GM04503 (cell line): ENCODE results near the gene BCS1L.

Experiments
- DNase-seq: peaks from one replicate; pipeline ENCODE4 v3.0.0-alpha.2; 2012; ENCODE audit warnings: low read depth

Gene BCS1L

DNA sequence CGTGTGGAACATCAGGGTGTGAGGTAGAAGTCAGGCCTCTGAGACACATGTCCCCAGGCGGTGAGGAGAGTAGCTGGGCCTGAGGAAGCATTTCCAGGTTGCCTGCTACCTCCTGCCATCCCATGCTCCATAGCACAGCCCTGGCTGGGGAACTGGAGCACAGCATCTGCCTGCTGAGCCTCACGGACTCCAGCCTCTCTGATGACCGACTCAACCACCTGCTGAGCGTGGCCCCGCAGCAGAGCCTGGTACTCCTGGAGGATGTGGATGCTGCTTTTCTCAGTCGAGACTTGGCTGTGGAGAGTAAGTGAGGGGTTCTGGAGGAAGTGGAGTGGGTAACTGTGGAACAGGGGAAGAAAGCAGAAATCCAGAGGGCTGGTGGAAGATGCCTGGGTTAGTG, 2.9 kb downstream of the BCS1L start:
- DNase-seq: no peak

DNA sequence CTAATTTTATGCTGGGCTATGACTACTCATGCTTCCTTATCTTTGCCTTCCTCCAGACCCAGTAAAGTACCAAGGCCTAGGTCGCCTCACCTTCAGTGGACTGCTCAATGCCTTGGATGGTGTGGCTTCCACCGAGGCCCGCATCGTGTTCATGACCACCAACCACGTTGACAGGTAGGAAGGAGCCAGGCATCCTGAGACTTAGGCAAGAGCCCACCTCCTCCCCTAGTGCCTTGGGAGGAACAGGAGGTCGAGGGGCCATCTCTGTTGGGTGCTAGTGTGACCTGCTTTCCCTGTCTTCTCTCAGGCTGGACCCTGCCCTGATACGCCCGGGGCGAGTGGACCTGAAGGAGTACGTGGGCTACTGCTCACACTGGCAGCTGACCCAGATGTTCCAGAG, 3.3 kb downstream of the BCS1L start:
- DNase-seq: no peak

DNA sequence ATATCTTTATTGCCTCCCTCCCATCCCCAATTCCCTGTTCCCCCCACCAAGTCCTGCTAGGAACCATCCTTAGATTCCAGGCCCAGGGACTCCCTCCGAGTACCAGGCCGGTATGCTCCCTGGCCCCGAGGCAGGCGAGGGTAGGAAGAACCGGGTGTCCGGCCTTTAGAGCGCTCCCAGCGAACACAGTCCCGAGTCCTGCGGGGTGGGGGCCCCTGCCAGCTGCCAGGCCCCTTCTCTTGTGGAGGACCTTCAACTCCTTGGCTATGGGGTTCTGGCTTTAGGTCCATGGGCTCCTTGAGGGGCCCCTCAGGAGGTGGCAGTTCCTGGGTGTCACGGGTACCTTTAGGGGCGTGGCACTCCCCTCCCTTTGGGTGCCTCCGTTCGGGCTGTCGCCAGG, 4.4 kb downstream of the BCS1L start:
- DNase-seq: no peak

DNA sequence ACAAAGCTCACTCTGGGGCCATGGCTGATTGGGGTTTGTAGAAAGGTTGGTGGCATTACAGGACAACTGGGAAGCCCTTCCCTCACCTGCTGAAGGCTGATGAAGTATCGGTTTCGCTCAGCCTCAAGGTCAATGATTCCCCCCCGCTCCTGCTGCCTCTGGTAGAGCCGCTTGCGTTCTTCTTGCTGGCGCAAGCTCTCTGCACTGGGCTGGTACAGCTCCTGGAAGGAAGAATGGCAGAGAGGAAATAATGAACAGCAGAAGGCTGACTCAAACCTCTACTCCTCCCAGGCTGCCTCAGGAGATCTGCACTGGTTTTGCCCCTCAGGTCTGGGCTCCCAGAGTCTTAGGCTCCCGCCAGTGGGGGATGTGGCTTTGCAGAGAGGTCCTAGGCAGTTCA, 5.2 kb downstream of the BCS1L start:
- DNase-seq: no peak

DNA sequence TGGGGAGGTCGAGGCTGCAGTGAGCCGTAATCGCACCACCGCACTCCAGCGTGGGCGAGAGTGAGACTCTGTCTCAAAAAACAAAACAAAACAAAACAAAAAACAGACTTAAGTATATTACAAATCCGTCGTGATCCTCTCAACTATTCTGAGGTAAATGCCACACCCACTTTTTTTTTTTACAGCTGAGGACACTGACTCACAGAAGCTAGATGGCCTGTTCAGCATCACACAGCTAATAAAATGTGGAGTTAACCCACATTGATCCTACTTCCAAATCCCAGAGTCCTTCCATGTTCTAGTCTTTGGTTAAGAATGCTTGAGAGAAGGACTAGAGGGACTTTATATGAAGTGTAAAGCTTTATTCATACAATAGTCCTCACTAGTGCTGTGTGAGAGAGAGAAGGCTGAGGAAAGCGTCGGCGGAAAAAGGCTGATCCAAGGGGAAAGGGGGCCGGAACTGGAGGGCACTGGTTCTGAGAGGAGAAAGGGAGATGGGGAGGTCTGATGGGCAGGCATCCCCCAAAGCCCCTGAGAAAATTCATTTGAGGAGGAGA, 11.7 kb downstream of the BCS1L start:
- DNase-seq: no peak

DNA sequence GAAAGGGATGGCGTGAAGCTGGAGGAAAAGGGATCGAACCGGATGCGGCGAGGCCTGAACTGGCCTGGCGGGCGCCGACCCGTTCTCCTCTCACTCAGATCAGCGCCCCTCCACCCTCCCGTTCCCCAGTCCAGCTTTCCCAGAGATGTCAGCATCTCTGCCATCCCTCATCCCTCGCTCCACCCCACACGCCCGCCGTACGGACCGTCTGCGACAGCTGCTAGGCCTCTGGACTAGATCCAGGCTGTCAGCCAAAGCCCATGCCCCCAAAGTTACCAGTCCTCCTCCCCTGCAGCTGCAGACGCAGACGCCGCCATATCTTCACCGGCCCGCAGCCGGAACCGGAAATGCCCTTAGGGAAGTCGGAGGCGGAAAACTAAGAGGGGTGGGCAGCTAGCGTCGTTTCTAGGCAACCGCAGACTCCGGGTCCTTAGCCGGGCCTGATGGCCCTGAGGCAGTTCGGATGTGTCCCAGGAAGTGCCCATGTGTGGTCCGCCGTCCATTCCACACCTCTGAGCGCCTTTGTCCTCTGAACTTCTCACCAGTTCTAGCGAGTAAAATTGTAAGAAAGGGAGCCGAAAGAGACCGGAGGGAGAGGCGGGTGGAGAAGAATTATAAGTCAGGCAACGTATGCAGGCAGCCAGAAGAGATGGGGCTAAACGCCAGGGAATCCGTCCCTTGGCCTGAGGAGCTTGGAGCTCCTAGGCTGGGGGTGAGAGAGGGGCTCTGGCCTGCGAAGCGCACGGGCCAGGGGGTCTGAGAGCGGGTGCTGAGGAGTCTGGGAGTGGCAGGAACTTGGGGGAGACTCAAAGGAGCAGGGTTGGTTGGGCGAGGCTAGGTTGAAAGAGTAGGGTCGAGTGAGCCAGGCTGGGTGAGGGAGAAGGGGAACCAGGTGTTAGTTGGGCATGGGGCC, 12.4 kb downstream of the BCS1L start, which contains the start of the genes RNF25 and STK36:
Gene RNF25 (minus strand): TSS at position 349 of the 913 bp plus-strand sequence. CDS start 32 bp downstream, at position 317.
Gene STK36 (plus strand): TSS at position 433 of the 913 bp plus-strand sequence. CDS start 744 bp downstream, outside the sequence.
- DNase-seq: peak; percentile 70

DNA sequence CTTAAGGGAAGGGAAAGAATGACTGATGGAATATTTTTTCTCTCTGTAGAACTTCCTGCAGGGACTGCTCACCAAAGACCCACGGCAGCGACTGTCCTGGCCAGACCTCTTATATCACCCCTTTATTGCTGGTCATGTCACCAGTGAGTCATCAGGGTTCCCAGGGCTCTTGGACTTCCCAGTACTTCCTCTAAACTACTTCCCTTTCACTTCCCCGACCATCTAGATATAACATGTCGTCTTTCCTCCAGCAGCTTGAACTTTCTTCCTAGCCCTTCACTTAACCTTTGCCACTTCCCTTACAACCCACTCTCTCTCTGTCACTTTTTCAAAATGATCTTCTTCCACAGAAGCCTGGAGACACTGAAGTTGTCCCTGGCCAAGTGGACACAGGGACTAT, 19.6 kb downstream of the BCS1L start:
- no peak for DNase-seq

DNA sequence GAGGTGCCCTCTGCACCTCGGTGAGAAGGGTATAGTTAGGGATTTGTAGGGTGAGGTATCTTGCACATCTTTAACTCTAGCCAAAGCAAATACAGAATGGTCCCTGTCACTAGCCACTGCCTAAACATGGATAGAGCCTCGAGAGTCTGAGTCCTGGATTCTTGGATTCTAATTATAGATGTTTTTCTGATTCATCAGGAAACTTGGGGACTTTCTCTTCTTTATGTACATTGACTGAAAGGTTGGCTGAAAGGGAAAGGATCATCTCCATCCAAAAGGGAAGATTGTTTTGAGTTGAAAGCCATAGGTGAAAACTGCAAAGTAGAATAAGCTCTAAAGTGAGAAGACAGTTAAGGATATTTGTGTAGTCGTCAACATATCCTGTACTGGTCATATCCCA, 20.6 kb downstream of the BCS1L start:
- no peak for DNase-seq

DNA sequence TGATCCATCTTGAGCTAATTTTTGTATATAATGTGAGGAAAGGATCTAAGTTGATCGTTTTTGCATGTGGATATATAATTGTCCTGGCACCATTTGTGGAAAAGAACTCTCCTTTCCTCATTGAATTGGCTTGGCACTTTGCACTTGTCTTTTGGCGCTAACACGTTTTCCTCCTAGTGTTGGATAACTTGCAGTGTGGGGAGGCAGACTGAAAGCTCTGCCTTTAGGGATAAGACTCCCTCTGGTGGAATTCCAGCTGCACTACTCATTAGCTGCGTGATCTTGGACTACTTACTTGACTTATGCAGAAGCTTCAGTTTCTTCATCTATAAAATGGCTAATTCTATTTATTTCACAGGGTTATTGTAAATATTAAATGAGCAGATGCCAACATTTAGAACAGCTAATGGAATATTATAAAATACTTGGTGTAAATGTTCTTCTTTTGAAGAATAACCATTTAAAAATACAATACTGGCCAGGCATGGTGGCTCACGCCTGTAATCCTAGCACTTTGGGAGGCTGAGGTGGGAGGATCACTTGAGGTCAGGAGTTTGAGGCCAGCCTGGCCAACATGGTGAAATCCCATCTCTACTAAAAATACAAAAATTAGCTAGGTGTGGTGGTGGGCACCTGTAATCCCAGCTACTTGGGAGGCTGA, 28.0 kb downstream of the BCS1L start:
- peak; percentile 47 for DNase-seq

DNA sequence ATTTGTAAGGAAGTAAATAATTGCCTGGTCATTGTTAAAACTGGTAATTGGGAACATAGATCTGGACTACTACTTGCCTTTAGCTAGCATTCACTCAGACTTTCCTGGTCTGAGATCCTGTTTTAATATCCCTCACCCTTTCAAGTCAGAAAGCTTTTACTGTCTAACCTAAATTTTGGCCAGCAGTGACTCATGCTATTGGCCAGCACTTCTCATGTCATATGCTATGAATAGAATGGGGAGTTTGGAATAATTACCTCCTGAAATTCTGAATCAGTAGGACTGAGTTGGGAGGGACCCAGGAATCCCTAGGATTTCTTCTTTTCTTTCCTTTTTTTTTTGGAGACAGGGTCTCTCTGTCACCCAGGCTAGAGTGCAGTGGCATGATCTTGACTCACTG, 31.8 kb downstream of the BCS1L start:
- DNase-seq: peak; percentile 42

DNA sequence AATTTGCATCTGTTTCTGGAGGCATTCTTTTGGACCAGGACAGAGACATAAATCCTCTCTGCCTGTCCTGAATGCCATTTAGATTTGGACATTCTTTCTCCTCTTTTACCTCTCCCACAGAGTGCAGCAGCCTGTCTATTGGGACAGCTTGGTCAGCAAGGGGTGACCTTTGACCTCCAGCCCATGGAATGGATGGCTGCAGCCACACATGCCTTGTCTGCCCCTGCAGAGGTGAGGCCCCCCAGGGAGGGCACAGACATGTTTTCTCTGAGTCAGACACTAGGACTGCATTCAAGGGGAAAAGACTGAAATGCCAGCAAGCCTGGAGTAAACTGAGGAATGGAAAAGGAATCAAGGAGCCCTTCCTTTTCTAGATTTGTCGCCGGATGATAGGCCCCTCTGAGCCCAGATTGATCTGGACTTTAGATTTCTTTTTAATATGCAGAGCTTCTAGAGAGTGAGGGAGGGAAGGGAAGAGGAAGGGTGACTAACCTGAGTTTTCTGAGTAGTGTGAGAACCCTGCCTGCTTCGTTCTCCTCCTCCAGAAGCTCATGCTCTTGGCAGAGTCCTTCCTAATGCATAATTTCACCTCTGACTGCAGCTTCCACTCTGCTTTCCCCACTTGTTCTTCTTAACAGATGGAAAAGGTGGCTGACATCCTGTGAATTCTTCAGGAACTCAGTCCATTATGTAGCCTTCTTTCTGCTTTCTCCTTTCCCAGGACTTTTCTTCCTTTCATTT, 35.1 kb downstream of the BCS1L start:
- DNase-seq: no peak

DNA sequence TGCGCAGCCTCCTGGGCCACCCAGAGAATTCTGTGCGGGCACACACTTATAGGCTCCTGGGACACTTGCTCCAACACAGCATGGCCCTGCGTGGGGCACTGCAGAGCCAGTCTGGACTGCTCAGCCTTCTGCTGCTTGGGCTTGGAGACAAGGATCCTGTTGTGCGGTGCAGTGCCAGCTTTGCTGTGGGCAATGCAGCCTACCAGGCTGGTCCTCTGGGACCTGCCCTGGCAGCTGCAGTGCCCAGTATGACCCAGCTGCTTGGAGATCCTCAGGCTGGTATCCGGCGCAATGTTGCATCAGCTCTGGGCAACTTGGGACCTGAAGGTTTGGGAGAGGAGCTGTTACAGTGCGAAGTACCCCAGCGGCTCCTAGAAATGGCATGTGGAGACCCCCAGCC, 39.4 kb downstream of the BCS1L start:
- DNase-seq: no peak

DNA sequence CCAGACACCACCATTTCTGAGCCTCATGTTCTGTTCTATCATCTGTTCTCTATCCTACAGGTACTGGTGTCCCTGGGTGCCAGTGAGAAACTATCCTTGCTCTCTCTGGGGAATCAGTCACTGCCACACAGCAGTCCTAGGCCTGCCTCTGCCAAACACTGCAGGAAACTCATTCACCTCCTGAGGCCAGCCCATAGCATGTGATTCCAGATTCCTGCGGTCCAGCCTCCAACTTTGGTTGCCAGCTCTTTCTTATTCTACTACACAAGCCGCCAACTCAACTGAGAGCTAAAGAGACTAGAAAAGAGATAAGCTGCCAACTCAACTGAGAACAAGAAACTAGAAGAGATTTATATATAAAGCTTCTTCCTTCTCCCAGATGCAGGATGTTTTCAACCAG, 42.3 kb downstream of the BCS1L start:
- DNase-seq: no peak

DNA sequence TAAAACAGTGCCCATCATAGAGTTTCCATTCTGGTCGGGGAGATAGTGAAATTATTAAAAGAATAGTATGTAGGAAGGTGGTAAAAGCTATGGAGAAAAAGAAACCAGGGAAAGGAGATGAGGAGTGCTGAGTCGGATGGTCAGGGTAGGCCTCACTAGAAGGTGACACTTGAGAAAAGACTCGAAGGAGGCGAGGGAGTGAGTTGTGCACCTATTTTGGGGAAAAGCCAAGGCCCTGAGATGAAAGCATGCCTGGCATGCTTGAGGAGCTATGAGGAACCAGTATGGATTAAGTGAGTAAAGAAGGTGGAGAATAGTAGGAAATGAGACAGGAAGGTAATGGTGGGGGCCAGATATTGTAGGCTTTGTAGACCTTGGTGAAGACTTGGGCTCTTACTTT, 43.9 kb downstream of the BCS1L start:
- DNase-seq: no peak

DNA sequence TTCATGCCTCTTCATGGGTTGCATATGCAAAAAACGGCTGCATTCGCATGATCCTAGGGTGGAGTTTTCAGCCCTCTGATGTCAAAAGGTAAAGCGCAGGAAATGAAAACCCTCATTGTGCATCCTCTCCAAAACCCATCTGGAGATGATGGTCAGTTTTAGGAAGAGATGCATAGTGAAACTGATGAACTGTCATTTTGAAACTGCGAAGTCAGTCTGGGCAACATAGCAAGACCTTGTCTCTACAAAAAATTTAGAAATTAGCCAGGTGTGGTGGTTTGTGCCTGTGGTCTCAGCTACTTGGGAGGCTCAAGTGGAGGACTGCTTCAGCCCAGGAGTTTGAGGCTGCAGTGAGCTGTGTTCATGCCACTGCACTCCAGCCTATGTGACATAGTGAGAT, 48.6 kb downstream of the BCS1L start:
- no peak for DNase-seq

DNA sequence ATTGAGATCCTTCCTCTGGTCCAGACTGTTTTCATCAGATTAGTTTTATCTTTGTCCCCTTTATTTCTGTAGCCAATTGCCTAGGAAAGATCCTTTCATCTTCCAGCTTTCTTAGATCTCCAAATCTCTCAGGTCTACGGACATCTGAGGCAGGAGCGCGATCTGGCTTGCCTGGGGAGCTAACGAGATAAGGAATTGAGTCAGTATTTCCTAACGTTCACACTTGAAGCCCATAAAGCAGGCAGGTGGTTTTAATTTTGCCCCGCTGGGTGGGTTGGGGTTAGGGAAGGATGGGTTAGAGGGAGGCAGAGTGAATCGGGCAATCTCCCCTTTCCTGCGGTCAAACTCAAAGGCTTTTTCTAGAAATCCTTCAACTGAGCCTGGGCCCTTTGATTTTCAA, 50.4 kb downstream of the BCS1L start:
- DNase-seq: no peak

DNA sequence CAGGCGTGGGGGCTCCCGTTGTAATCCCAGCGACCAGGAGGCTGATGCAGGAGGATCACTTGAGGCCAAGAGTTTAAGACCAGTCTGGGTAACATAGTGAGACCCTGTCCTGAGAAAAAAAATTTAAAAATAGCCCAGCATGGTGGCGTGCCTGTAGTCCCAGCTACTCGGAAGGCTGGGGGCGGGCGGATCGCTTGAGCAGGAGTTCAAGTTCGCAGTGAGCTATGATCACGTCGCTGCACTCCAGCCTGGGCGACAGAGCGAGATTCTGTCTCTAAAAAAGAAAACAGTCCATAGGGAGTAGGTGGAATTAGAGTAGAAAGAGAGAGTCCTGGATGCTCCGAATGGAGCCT, 50.8 kb downstream of the BCS1L start:
- DNase-seq: no peak

DNA sequence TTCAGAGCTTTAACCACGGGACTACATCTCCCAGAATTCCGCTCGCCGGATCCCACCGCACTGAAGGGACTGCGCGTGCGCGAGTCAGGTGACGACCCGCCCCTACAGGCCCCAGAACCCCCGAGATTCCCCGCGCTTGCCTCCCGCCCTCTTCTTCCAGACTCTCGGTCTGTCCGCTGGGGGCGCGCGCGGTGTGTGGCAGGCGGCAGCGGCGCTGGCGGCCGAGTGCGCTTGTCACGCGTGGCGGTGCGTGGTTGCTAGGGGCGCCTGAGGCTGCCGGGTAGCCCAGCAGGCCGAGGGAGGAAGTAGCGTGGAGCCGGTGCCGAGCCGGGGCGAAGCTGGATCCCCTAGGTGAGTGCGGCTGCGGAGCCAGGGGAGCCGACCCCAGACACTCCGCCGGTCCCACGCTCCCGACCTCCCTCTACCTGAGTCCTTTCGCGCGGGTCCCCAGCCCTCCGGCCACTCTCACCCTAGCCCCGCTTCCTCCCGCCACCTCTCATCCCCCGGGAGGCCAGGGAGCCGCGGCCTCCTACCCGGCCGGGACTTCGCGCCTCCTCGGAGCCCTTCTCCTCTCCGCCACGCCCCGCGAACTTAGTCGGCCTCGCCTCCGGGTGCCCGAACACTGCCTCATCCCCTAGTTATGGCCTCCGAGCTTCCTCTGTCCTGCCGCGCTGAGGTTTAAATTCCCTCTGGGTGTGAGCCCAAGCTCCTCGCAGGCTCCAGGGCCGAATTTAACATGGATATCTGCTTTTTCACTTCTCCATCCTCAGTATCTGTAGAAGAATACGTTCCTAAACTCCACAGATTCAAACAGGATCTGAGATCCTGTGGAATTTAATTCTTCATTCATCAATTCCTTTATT, 51.4 kb downstream of the BCS1L start, which contains the start of gene TTLL4:
Gene TTLL4 (plus strand): TSS at position 149 of the 863 bp plus-strand sequence. CDS start 26,842 bp downstream, outside the sequence.
- DNase-seq: no peak

DNA sequence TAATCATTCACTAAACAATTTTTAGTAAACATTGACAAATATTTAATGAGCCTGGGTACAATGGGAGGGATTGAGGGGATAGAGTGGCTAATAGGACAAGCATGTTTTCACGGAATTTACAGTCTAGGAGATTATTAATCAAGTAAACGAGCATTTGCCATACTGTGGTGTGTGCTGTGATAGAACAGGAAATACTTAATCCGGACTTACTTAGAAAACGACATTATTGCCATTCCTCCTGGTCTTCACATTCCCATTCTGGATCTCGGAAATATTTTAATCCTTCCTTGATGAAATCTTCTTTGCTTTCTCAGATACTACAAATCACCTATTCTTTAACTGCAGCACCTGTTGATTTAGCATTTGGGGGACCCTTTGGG, 52.1 kb downstream of the BCS1L start:
- DNase-seq: no peak
